Central memory CD8-positive, alpha-beta T cell (primary cell): Measurements from ENCODE around the gene NLGN1.

ENCODE experiments used
- ATAC-seq: fragments of 150-1000 bp; cut with Tn5 transposase; replicated peaks from 2 replicates; pipeline ENCODE4 v1.10.0; 2022; ENCODE audit warnings: mild to moderate bottlenecking, moderate FRiP score, moderate number of reproducible peaks; ENCODE audit not compliant: poor library complexity, severe bottlenecking; ENCODE audit errors: extremely low read depth
- DNase-seq, 2 donors: peaks; one replicate each; pipeline ENCODE4 v3.0.0; 2021; ENCODE audit warnings: low spot score in 2 of 2
- H3K27ac Mint-ChIP-seq: one replicate; pipeline ENCODE4 v1.8.0; 2022; ENCODE audit warnings: low read depth, mild to moderate bottlenecking, moderate library complexity, mixed read lengths
- H3K27me3 Mint-ChIP-seq: one replicate; pipeline ENCODE4 v1.8.0; 2022; ENCODE audit warnings: mixed read lengths
- H3K36me3 Mint-ChIP-seq: one replicate; pipeline ENCODE4 v1.8.0; 2022; ENCODE audit warnings: mild to moderate bottlenecking, moderate library complexity, mixed read lengths; ENCODE audit not compliant: insufficient read depth
- H3K4me1 Mint-ChIP-seq: one replicate; pipeline ENCODE4 v1.8.0; 2022; ENCODE audit warnings: mixed read lengths
- H3K4me3 Mint-ChIP-seq: one replicate; pipeline ENCODE4 v1.8.0; 2022; ENCODE audit warnings: mild to moderate bottlenecking, moderate library complexity, mixed read lengths
- H3K9me3 Mint-ChIP-seq: one replicate; pipeline ENCODE4 v1.8.0; 2022; ENCODE audit warnings: mixed read lengths

NLGN1 gene

DNA sequence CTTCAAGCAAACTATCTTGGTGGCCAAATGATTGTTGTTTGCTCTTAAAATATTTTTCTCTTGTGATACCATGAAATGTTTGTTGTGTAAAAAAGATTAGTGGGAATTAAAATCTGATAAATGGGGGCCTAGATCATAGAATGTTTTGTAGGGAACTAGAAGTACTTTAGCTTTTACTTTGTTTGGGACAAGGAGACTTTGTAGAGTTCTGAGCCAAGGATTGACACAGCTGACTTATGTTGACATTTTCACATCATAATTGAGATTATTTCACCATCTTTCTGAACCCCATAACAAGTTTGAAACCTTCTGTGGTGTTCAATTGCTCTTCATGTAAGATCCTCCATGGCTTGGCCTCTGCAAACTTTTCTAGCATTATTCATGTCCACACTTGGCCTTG is 235.4 kb downstream of the NLGN1 start:
- ATAC-seq (no peak), DNase-seq (no peak)
- H3K36me3 Mint-ChIP-seq = no peaks in the 10 kb centered on the region
- H3K27ac Mint-ChIP-seq = no peak overlapping the region
- no peaks in the 10 kb centered on the region for H3K4me1 Mint-ChIP-seq
- H3K9me3 Mint-ChIP-seq = peaks cover 2% of the 10 kb centered on the region
- H3K27me3 Mint-ChIP-seq = no peaks in the 10 kb centered on the region
- no peak overlapping the region for H3K4me3 Mint-ChIP-seq

DNA sequence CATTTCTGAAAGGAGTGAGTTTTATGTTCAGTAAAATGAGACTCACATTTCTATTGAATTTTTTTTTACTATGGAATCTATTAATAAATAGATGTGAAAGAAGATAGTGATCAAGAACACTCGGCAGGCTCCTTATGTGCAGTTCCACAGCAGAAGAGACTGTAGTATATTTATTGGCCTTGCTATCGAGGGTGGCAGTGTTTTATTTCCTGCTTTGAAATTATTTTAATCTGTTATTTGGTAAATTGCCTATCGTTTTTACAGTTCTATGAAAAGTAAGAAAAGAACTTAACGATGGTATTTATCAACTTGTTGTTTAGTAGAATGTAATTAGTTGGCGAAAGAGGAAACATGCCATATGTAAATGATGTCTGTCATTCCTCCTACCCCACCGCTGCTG is 238.3 kb downstream of the NLGN1 start:
- DNase-seq = no peak
- no peaks in the 10 kb centered on the region for H3K36me3 Mint-ChIP-seq
- H3K9me3 Mint-ChIP-seq = no peaks in the 10 kb centered on the region
- no peak for ATAC-seq
- H3K27ac Mint-ChIP-seq = no peak overlapping the region
- no peak overlapping the region for H3K4me3 Mint-ChIP-seq
- no peaks in the 10 kb centered on the region for H3K4me1 Mint-ChIP-seq
- H3K27me3 Mint-ChIP-seq = no peaks in the 10 kb centered on the region

DNA sequence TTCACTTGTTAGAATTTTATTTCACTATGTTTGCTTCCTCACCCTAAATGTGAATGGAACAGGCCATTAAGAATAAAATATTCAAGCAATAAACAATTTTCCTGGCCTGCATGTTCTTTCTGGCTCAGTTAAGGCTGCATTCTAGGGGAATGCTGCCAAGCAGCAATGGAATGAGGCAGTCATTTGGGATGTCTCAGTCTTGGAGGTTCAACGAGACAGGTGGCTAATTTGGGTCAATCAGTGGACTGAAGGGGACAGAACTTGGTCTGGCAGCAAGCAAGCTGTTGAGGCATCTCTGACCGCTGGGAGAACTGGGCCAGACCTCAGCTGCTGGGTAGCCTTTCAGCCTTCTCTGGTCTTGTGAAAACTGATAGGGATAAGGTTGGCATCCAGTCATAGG is 241.6 kb downstream of the NLGN1 start:
- Mint-ChIP-seq H3K27ac (no peak overlapping the region), H3K4me1 (no peaks in the 10 kb centered on the region), H3K27me3 (no peaks in the 10 kb centered on the region), H3K9me3 (peaks cover 8% of the 10 kb centered on the region), H3K4me3 (no peak overlapping the region), H3K36me3 (no peaks in the 10 kb centered on the region)
- DNase-seq = no peak
- no peak for ATAC-seq

DNA sequence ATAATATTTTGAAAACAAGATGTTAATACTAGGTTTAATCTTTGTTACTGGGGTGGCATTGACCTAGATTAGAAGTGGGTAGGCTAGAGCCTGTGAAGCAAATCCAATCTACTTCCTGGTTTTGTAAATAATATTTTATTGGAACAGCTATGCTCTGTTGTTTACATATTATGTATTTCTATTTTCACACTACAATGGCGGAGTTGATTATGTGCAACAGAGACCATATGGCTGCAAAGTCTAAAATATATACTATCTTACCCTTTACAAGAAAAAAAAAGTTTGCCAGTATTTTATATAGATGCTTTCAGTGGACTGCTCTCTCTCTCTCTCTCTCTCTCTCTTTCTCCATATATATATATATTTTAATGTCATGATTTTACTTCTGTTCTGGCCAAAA is 244.2 kb downstream of the NLGN1 start:
- DNase-seq = no peak
- Mint-ChIP-seq H3K9me3 (peaks cover 8% of the 10 kb centered on the region), H3K4me3 (no peak overlapping the region), H3K4me1 (no peaks in the 10 kb centered on the region), H3K27me3 (no peaks in the 10 kb centered on the region), H3K36me3 (no peaks in the 10 kb centered on the region), H3K27ac (no peak overlapping the region)
- ATAC-seq = no peak

DNA sequence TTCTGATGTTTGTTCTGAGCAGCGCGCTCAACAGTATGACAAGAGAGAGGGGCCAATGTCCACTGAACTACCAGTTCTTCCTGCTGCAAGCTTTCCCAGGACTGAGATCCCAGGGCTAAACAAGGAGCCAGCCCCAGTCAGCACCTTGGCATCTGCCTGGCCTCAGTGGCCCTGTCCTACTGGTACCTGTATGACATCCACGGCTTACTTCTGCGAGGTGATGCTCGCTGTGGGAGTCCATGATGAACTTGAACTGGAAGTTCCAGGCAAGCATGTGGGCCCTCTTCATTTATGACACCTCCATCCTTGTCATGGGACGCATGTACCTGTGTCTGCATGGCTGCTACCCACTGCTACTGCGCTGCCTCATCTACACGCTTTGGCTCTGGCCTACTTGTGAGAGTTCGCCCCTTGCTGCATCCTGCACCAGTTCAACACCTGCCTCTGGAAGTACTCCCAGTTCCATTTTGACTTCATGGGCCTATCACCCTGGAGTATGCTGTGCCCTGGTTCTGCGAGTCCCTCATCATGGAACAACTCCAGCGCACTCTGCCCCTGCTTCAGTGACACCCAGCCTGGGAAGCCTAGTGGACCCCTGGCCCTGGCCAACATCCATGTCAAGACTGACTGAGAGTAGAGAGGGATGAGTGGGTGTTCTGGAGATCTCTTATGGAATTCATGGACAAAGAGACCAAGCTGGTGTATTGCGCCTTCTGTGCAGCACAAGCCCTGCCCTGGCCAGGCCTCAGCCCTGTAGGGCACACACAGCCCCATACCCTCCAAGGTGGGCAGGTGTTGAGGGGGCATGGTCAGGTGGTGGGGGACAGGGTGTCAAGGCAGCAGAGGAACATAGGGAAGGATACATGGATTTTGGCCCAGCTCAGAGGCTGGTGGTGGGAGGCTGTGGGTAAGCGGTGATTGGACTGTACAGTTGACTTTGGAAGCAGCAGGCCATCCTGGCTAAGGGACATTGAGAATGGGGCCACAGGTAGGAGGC is 246.8 kb downstream of the NLGN1 start:
- Mint-ChIP-seq H3K27ac (no peak overlapping the region), H3K36me3 (no peaks in the 10 kb centered on the region), H3K4me3 (no peak overlapping the region), H3K27me3 (no peaks in the 10 kb centered on the region), H3K4me1 (no peaks in the 10 kb centered on the region), H3K9me3 (peaks cover 8% of the 10 kb centered on the region)
- DNase-seq = no peak
- no peak for ATAC-seq

DNA sequence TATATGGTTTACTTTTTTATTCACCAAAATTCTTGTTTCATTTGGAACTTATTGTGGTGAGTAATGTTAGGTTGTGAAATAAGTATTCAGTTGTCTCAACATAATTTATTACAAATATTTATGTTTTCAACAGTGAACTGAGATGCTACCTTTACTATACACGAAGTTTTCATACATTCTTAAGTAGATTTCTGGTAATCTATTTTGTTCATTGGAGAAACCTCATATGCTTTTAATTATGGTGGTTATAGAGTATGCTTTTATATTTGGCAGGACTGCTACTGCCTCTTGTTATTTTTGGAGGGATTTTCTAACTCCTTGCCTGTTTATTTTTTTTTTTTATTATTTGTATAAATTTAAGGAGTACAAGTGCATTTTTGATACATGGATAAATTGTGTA is 253.1 kb downstream of the NLGN1 start:
- no peak for ATAC-seq
- H3K27me3 Mint-ChIP-seq = no peaks in the 10 kb centered on the region
- no peaks in the 10 kb centered on the region for H3K36me3 Mint-ChIP-seq
- H3K4me1 Mint-ChIP-seq = no peaks in the 10 kb centered on the region
- H3K27ac Mint-ChIP-seq = no peak overlapping the region
- no peak for DNase-seq
- H3K4me3 Mint-ChIP-seq = no peak overlapping the region
- H3K9me3 Mint-ChIP-seq = peaks cover 13% of the 10 kb centered on the region

DNA sequence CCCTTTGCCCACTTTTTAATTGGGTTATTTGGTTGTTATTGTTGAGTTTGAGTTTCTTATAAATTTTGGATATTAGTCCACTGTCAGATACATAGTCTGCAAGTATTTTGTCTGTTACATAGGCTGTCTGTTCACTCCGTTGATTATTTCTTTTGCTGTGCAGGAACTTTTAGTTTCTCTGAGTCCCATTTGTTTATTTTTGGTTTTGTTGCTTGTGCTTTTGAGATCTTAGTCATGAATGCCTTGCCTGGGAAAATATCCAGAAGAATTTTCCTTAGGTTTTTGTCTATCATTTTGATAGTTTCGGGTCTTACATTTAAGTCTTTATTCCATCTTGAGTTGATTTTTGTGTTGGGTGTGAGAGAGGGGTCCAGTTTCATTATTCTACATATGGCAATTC is 254.5 kb downstream of the NLGN1 start:
- Mint-ChIP-seq H3K27ac (no peak overlapping the region), H3K27me3 (no peaks in the 10 kb centered on the region), H3K4me1 (no peaks in the 10 kb centered on the region), H3K4me3 (no peak overlapping the region), H3K9me3 (peaks cover 13% of the 10 kb centered on the region), H3K36me3 (no peaks in the 10 kb centered on the region)
- DNase-seq (no peak), ATAC-seq (no peak)

DNA sequence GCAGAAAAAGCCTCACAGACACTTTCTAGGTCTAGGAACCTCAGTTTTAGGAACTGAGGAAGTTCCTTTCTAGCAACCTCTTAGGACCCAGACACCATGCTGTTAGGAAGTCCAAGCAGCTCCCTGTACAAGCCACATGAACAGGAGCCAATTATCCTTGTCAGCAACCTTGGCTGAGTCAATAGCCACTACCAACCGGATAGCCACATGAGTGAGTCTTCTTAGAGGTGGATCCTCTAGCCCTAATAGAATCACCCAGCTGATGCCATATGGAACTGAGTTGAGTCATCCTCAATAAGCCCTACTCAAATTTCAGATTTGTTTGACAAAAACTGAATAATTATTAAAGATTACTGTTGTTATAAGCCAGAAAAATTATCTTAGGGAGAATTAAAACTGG is 256.2 kb downstream of the NLGN1 start:
- DNase-seq = no peak
- no peak overlapping the region for H3K4me3 Mint-ChIP-seq
- no peaks in the 10 kb centered on the region for H3K27me3 Mint-ChIP-seq
- H3K9me3 Mint-ChIP-seq = peaks cover 13% of the 10 kb centered on the region
- H3K4me1 Mint-ChIP-seq = no peaks in the 10 kb centered on the region
- H3K27ac Mint-ChIP-seq = no peak overlapping the region
- no peaks in the 10 kb centered on the region for H3K36me3 Mint-ChIP-seq
- ATAC-seq = no peak

DNA sequence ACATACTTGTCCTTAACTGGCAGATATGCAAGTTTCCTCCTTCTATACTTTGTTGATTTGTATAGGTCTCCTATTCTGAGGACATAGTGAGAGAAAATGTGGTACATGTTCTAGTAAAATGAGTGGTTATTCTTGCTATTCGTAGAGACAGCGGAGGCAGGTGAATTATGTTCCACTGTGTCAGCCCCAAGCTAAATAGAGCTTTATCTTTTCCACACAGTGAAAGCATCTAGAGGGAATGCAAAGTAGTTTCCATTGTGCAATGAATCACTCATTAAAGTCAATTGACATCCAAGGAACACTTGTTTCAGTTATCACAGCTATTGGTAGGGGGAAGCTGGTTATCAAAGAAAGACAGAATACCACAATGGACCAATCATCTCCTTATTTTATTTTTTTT is 262.4 kb downstream of the NLGN1 start:
- ATAC-seq (no peak), DNase-seq (no peak)
- Mint-ChIP-seq H3K27me3 (no peaks in the 10 kb centered on the region), H3K27ac (no peak overlapping the region), H3K36me3 (no peaks in the 10 kb centered on the region), H3K9me3 (peaks cover 9% of the 10 kb centered on the region), H3K4me3 (no peak overlapping the region), H3K4me1 (no peaks in the 10 kb centered on the region)

DNA sequence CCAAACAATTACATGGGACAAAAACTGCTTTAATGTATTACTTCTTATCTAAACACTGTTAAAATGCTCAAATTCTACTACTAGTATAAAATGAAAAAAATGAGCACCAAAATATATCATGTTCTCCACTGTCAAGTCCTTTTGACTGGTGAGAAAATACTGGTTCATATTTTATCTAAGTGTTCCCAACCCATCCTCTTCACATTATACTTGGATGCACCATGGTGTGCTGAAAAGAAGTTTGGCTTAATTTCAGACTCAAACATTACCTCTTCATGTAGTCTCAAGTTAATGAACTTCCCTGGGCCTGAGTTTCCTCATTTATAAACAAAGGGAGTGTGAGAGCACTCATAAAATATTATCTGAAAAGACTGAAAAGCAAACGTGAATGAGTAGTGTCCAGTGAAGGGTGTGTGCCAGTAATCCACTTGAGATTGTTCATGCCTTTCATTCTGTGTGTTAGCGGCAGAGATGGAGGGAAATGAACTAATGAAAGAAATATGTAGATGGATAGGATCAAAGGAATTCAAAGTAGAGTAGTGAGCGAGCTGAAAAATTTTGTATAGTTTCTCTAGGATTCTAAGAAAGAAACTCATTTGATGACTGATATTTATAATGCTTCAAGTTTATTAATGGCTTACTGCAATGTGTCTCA is 263.2 kb downstream of the NLGN1 start:
- no peak for DNase-seq
- Mint-ChIP-seq H3K36me3 (no peaks in the 10 kb centered on the region), H3K4me3 (no peak overlapping the region), H3K9me3 (peaks cover 9% of the 10 kb centered on the region), H3K4me1 (no peaks in the 10 kb centered on the region), H3K27me3 (no peaks in the 10 kb centered on the region), H3K27ac (no peak overlapping the region)
- no peak for ATAC-seq

DNA sequence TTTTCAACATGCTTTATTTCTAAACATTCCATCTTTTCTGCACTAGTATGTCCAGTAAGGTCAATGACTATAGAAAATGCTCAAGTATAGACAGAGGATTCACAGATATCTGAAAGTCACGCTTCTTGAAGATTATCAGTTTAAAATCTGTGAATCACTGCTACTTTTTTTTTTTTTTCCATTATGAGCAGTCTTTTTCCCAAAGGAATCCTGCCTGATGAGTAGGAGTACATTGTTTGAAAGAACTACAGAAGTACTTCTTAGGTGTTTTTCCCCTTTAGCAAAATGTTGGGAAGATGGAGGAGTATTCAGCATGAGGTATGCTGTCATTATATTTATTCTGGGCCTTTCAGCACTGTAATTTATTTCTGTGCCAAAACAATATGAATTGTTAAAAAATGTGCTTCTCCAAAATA is 266.2 kb downstream of the NLGN1 start:
- Mint-ChIP-seq H3K4me3 (no peak overlapping the region), H3K4me1 (no peaks in the 10 kb centered on the region), H3K27me3 (no peaks in the 10 kb centered on the region), H3K27ac (no peak overlapping the region), H3K36me3 (no peaks in the 10 kb centered on the region), H3K9me3 (peaks cover 9% of the 10 kb centered on the region)
- DNase-seq (no peak), ATAC-seq (no peak)

DNA sequence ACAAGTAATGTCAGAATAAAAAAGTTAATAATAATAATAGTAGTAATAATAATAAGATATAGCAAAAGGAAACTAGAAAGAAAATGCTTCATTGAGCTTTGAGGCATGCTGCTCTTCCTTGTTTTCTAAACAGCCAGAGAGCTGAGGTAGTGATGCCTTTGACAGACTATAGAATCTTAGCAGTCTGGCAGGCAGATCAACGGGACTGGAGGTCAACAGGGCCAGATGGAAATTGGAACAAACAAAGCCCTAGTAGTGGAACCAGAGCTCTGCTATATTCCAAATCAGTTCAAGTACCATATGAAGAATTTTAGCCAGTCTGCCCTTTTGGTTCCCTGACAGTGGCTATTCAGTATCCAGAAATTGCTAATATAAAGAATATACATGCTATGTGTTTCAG is 278.6 kb downstream of the NLGN1 start:
- ATAC-seq = no peak
- Mint-ChIP-seq H3K4me1 (no peaks in the 10 kb centered on the region), H3K36me3 (no peaks in the 10 kb centered on the region), H3K27ac (no peak overlapping the region), H3K27me3 (no peaks in the 10 kb centered on the region), H3K9me3 (peaks cover 6% of the 10 kb centered on the region), H3K4me3 (no peak overlapping the region)
- DNase-seq = no peak

DNA sequence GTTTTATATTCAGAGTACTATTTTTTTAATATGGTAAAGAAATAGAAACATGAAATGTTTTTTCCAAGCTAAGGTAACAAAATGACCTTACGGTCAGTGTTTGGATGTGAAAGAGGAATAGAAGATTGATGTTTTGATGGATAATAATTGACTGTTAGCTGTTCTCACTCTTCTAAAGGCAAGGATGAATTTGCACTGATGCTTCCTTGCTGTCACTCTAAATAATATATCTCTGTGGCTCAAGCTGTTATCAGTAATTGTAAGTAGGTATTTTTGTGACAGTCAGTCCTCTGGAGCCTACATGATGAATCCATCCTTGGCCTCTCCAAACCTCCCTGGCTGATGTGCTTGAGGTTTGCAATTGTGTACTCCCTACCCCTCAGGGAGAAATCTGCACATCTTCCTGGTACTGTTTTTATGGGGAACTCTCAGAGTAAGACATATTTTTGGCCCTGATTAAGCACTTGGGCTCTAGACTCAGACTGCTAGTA is 283.7 kb downstream of the NLGN1 start:
- Mint-ChIP-seq H3K9me3 (peaks cover 5% of the 10 kb centered on the region), H3K36me3 (no peaks in the 10 kb centered on the region), H3K27ac (no peak overlapping the region), H3K4me3 (no peak overlapping the region), H3K27me3 (no peaks in the 10 kb centered on the region), H3K4me1 (no peaks in the 10 kb centered on the region)
- no peak for DNase-seq
- ATAC-seq = no peak
